HL-60 (cell line): ENCODE results near the gene CBLN3.

Experiments used
- DNase-seq, 2 experiments: peaks; one replicate each; pipeline ENCODE4 v3.0.0-alpha.2; 2010 to 2020; ENCODE audit warnings: low read depth in 1 of 2, low spot score in 1 of 2
- H3K27ac ChIP-seq: fragments of 250-450 bp; sonication (Bioruptor Pico); replicated peaks from 2 replicates; pipeline ENCODE4 v1.5.1; 2020; ENCODE audit warnings: mild to moderate bottlenecking, moderate library complexity
- H3K27me3 ChIP-seq: fragments of 250-450 bp; sonication (Bioruptor Pico); 2 replicates; pipeline ENCODE4 v1.5.1; 2021; ENCODE audit warnings: mild to moderate bottlenecking, moderate library complexity; ENCODE audit not compliant: insufficient read depth, poor library complexity, severe bottlenecking
- H3K4me3 ChIP-seq: replicated peaks from 2 replicates; pipeline ENCODE4 v1.5.1; 2011; ENCODE audit warnings: mild to moderate bottlenecking, control low read depth, low read length; ENCODE audit not compliant: insufficient read depth
- GABPA ChIP-seq: IDR thresholded peaks from 2 replicates; pipeline ENCODE4 v1.6.1; 2012; ENCODE audit warnings: low read depth
- POLR2AphosphoS5 ChIP-seq: IDR thresholded peaks from 2 replicates; pipeline ENCODE4 v1.6.1; 2012; ENCODE audit warnings: low read depth
- SPI1 ChIP-seq: IDR thresholded peaks from 2 replicates; pipeline ENCODE4 v1.6.1; 2012; ENCODE audit warnings: low read depth, mild to moderate bottlenecking, borderline replicate concordance
- TF ChIP-seq, protein P1 (sequence below): IDR thresholded peaks from 2 replicates; pipeline ENCODE4 v1.6.1; 2012; ENCODE audit warnings: low read depth; ENCODE audit not compliant: insufficient replicate concordance
- TF ChIP-seq, protein P2 (sequence below): IDR thresholded peaks from one replicate; pipeline ENCODE4 v1.5.1; 2011; ENCODE audit warnings: low read length, control low read depth, inconsistent platforms; ENCODE audit not compliant: insufficient read depth

Gene CBLN3

DNA sequence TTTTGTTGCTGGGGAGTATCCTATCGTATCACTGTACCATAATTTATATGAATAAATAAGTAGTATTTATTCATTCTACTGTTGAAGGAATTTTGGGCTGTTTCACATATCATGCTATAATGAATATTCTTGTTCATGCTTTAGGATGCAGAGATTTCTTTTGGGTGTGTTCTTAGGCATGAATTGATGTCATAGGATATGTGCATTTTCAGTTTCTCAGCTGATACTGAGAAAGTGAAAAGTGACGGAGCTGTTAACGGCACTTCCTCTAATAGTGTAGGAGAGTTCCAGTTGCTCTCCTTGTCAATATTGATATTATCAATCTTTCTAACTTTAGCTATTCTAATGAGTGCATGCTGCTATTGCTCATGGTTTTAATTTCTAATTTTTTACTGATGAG is 36.3 kb upstream of the CBLN3 start:
- no peak overlapping the region for H3K27ac ChIP-seq
- no peaks in the 10 kb centered on the region for H3K27me3 ChIP-seq
- TF ChIP-seq, protein P1, sequence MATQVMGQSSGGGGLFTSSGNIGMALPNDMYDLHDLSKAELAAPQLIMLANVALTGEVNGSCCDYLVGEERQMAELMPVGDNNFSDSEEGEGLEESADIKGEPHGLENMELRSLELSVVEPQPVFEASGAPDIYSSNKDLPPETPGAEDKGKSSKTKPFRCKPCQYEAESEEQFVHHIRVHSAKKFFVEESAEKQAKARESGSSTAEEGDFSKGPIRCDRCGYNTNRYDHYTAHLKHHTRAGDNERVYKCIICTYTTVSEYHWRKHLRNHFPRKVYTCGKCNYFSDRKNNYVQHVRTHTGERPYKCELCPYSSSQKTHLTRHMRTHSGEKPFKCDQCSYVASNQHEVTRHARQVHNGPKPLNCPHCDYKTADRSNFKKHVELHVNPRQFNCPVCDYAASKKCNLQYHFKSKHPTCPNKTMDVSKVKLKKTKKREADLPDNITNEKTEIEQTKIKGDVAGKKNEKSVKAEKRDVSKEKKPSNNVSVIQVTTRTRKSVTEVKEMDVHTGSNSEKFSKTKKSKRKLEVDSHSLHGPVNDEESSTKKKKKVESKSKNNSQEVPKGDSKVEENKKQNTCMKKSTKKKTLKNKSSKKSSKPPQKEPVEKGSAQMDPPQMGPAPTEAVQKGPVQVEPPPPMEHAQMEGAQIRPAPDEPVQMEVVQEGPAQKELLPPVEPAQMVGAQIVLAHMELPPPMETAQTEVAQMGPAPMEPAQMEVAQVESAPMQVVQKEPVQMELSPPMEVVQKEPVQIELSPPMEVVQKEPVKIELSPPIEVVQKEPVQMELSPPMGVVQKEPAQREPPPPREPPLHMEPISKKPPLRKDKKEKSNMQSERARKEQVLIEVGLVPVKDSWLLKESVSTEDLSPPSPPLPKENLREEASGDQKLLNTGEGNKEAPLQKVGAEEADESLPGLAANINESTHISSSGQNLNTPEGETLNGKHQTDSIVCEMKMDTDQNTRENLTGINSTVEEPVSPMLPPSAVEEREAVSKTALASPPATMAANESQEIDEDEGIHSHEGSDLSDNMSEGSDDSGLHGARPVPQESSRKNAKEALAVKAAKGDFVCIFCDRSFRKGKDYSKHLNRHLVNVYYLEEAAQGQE = no peak
- TF ChIP-seq GABPA = no peak
- no peak for TF ChIP-seq POLR2AphosphoS5
- TF ChIP-seq, protein P2, sequence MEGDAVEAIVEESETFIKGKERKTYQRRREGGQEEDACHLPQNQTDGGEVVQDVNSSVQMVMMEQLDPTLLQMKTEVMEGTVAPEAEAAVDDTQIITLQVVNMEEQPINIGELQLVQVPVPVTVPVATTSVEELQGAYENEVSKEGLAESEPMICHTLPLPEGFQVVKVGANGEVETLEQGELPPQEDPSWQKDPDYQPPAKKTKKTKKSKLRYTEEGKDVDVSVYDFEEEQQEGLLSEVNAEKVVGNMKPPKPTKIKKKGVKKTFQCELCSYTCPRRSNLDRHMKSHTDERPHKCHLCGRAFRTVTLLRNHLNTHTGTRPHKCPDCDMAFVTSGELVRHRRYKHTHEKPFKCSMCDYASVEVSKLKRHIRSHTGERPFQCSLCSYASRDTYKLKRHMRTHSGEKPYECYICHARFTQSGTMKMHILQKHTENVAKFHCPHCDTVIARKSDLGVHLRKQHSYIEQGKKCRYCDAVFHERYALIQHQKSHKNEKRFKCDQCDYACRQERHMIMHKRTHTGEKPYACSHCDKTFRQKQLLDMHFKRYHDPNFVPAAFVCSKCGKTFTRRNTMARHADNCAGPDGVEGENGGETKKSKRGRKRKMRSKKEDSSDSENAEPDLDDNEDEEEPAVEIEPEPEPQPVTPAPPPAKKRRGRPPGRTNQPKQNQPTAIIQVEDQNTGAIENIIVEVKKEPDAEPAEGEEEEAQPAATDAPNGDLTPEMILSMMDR = no peak
- no peak for TF ChIP-seq SPI1
- no peak overlapping the region for H3K4me3 ChIP-seq
- DNase-seq = no peak

DNA sequence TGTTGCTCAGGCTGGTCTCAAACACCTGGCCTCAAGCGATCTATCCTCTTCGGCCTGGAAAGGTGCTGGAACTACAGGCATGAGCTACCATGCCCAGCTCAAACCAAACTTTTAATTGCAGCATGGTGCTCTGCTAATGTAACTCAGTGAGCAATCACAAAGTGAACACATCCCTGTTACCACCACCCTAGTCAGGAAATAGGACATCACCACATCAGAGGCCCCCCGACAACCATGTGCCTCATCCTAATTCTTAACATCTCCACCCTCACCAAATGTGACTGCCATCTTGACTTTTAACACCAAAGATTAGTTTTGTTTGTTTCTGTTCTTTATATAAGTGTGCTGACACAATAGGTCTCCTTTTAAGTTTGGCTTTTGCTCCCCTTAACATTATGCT is 35.9 kb upstream of the CBLN3 start:
- no peak for DNase-seq
- H3K27me3 ChIP-seq = no peaks in the 10 kb centered on the region
- H3K27ac ChIP-seq = no peak overlapping the region
- TF ChIP-seq GABPA = no peak
- TF ChIP-seq, protein P1 = no peak
- no peak for TF ChIP-seq SPI1
- TF ChIP-seq, protein P2 = no peak
- no peak for TF ChIP-seq POLR2AphosphoS5
- no peak overlapping the region for H3K4me3 ChIP-seq

DNA sequence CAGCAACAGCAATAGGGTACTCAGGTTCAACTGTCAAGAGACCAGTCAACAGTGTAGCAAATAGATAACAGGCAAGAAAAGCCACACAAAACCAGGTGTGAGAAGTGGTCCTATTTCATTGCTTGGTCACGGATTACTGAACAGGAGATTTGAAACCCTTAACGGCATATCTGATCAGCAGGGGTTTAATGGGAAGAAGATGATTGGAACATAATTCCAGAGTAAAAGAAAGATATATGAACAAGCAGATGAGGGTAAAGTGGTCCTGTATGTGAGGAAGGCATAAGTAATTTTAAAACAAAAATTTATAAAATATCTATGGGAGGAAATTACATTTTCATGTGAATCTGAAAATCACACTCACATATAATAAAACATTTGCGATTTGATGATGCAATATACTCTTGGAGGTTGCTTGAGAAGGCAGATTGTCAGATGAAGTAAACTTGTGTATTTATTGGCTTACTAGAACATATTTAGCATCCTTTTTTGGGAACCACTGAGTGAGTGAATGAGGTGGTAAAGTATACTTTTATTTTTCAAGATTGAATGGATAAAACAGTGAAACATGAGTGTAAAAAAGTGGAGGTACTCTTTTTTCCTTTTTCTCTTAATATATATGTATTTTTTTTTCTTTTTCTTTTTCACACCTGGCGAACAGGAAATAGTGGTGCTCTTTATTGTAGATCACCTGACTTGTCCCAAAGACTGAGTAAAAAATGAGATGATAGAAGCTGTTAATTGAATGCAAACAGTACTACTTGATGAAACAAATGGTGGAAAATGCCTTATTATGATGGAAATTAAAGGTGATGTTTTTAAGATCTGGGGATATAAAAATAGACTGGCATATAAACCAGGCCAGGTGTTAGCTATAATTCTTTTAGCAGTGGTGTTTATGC is 34.7 kb upstream of the CBLN3 start:
- H3K4me3 ChIP-seq = no peak overlapping the region
- H3K27me3 ChIP-seq = no peaks in the 10 kb centered on the region
- TF ChIP-seq, protein P1 = no peak
- no peak for TF ChIP-seq SPI1
- TF ChIP-seq, protein P2 = no peak
- TF ChIP-seq GABPA = no peak
- no peak for TF ChIP-seq POLR2AphosphoS5
- no peak for DNase-seq
- no peak overlapping the region for H3K27ac ChIP-seq
